Activated CD4-positive, CD25-positive, alpha-beta regulatory T cell treated with anti-CD3 and anti-CD28 coated beads, Interleukin-2, amount 50 U/mL, for 24 hours (primary cell): Measurements from ENCODE around the gene TTC22.
A peak's percentile ranks its signal among the peaks of the same experiment; 100 is the strongest.

ENCODE experiments used
- ATAC-seq, 2 donors: fragments of 150-1000 bp; cut with Tn5 transposase; one replicate each; pipeline ENCODE4 v1.10.0; 2021; ENCODE audit warnings: mild to moderate bottlenecking in 1 of 2, moderate library complexity in 1 of 2

Gene TTC22

GRCh38 chr1:54806931-54807611 is 5.9 kb upstream of the TTC22 start:
- peak; percentile 10 to 37 for ATAC-seq

GRCh38 chr1:54805981-54806381 is 4.9 kb upstream of the TTC22 start:
- ATAC-seq: no peak

- no peak for ATAC-seq
Observed at GRCh38 chr1:54805466-54805865, 4.3 kb upstream of the TTC22 start.

- peak; percentile 49 to 60 for ATAC-seq
Observed at GRCh38 chr1:54804471-54805132, 3.5 kb upstream of the TTC22 start.

- no peak for ATAC-seq
Observed at GRCh38 chr1:54803761-54804470, 2.8 kb upstream of the TTC22 start.

- ATAC-seq: no peak
Observed at GRCh38 chr1:54800041-54800898, 853 bp downstream of the TTC22 start.

- peak; percentile 75 to 81 for ATAC-seq
Observed at GRCh38 chr1:54798769-54799641, 2.1 kb downstream of the TTC22 start.

- ATAC-seq: no peak
Observed at GRCh38 chr1:54798206-54798605, 2.9 kb downstream of the TTC22 start.

GRCh38 chr1:54796902-54797301 is 4.2 kb downstream of the TTC22 start:
- ATAC-seq: no peak

- no peak for ATAC-seq
Observed at GRCh38 chr1:54795841-54796468, 5.2 kb downstream of the TTC22 start.

- ATAC-seq: no peak
Observed at GRCh38 chr1:54795356-54795665, 5.8 kb downstream of the TTC22 start.

- no peak for ATAC-seq
Observed at GRCh38 chr1:54794451-54795355, 6.4 kb downstream of the TTC22 start.

- ATAC-seq: no peak
Observed at GRCh38 chr1:54792686-54793282, 8.3 kb downstream of the TTC22 start.

GRCh38 chr1:54791880-54792522 is 9.1 kb downstream of the TTC22 start:
- peak in 1 of 2 donors; percentile 20 for ATAC-seq

GRCh38 chr1:54788459-54788858 is 12.7 kb downstream of the TTC22 start:
- ATAC-seq: no peak

- no peak for ATAC-seq
Observed at GRCh38 chr1:54787604-54788003, 13.5 kb downstream of the TTC22 start.

GRCh38 chr1:54786778-54787177 is 14.3 kb downstream of the TTC22 start:
- no peak for ATAC-seq

GRCh38 chr1:54784066-54784465 is 17.1 kb downstream of the TTC22 start:
- ATAC-seq: no peak

GRCh38 chr1:54782588-54782987 is 18.5 kb downstream of the TTC22 start:
- ATAC-seq: no peak

- no peak for ATAC-seq
Observed at GRCh38 chr1:54782156-54782555, 19.0 kb downstream of the TTC22 start.
